Measurements from ENCODE around the gene HHLA2.

- TF ChIP-seq CTCF (IDR thresholded peaks at IDR 0.05; ENCODE audit: low read length) (no peak), EZH2 (IDR thresholded peaks at IDR 0.05; ENCODE audit: borderline replicate concordance, low read length) (no peak)
Measured at GRCh38 chr3:108295421-108296175, 750 bp upstream of the HHLA2 start.
